HepG2 (cell line): ENCODE measurements around the gene STEAP1B. TPM values are rescaled to one million over a fixed set of nuclear protein-coding genes. Genes with fewer than 3 reads are reported as not detected.

ENCODE experiments used
- GABPB1 ChIP-seq: IDR thresholded peaks from 2 replicates; pipeline ENCODE4 v1.6.1; 2016; ENCODE audit warnings: mild to moderate bottlenecking, missing genetic modification reagents, moderate library complexity, missing compliant biosample characterization
- GATAD1 ChIP-seq: IDR thresholded peaks from 2 replicates; pipeline ENCODE4 v1.6.1; 2016; ENCODE audit warnings: missing genetic modification reagents, missing compliant biosample characterization
- HIVEP1 ChIP-seq: sonication (generic); formaldehyde crosslinking; IDR thresholded peaks from 2 replicates; pipeline ENCODE4 v1.4.0; 2020; ENCODE audit warnings: mild to moderate bottlenecking, missing genetic modification reagents
- IRX3 ChIP-seq: sonication (generic); formaldehyde crosslinking; IDR thresholded peaks from 2 replicates; pipeline ENCODE4 v1.8.1; 2023; ENCODE audit warnings: mild to moderate bottlenecking, low read depth, missing genetic modification reagents, borderline replicate concordance
- NFKBIZ ChIP-seq: IDR thresholded peaks from 2 replicates; pipeline ENCODE4 v1.6.1; 2018; ENCODE audit warnings: missing genetic modification reagents, missing compliant biosample characterization
- ZBTB3 ChIP-seq: sonication (generic); formaldehyde crosslinking; IDR thresholded peaks from 2 replicates; pipeline ENCODE4 v1.4.0; 2020; ENCODE audit warnings: low read depth, mild to moderate bottlenecking, moderate library complexity, missing genetic modification reagents, borderline replicate concordance
- ZC3H4 ChIP-seq: sonication (generic); formaldehyde crosslinking; IDR thresholded peaks from 2 replicates; pipeline ENCODE4 v1.4.0; 2020; ENCODE audit warnings: missing genetic modification reagents, borderline replicate concordance
- ZFP41 ChIP-seq: sonication (generic); formaldehyde crosslinking; IDR thresholded peaks from 2 replicates; pipeline ENCODE4 v1.4.0; 2020; ENCODE audit warnings: mild to moderate bottlenecking, missing genetic modification reagents, borderline replicate concordance
- ZKSCAN1 ChIP-seq: fragments of 150-350 bp; IDR thresholded peaks from 2 replicates; pipeline ENCODE4 v1.6.1; 2014; ENCODE audit warnings: low read length
- ZMYM4 ChIP-seq: sonication (generic); formaldehyde crosslinking; IDR thresholded peaks from 2 replicates; pipeline ENCODE4 v1.8.1; 2023; ENCODE audit warnings: mild to moderate bottlenecking, missing genetic modification reagents
- ZNF441 ChIP-seq: sonication (generic); formaldehyde crosslinking; IDR thresholded peaks from 2 replicates; pipeline ENCODE4 v1.7.0; 2021; ENCODE audit warnings: missing genetic modification reagents, borderline replicate concordance
- ZNF558 ChIP-seq: sonication (generic); formaldehyde crosslinking; IDR thresholded peaks from 2 replicates; pipeline ENCODE4 v1.9.0; 2022; ENCODE audit warnings: mild to moderate bottlenecking, missing genetic modification reagents, borderline replicate concordance
- ZNF562 ChIP-seq: sonication (generic); formaldehyde crosslinking; IDR thresholded peaks from 2 replicates; pipeline ENCODE4 v1.8.0; 2022; ENCODE audit warnings: missing genetic modification reagents, borderline replicate concordance
- ZNF619 ChIP-seq: sonication (generic); formaldehyde crosslinking; IDR thresholded peaks from 2 replicates; pipeline ENCODE4 v1.4.0; 2020; ENCODE audit warnings: mild to moderate bottlenecking, missing genetic modification reagents
- ZNF720 ChIP-seq: sonication (generic); formaldehyde crosslinking; IDR thresholded peaks from 2 replicates; pipeline ENCODE4 v1.4.0; 2020; ENCODE audit warnings: missing genetic modification reagents
- ZSCAN25 ChIP-seq: sonication (generic); formaldehyde crosslinking; IDR thresholded peaks from 2 replicates; pipeline ENCODE4 v1.8.0; 2022; ENCODE audit warnings: mild to moderate bottlenecking, missing genetic modification reagents
- polyA plus RNA-seq, 8 experiments: library from polyadenylated mRNA; depleted of rRNA in 3 of 8; stranded (reverse) in 7 of 8; unstranded in 1 of 8; fragments of >200 nt; fragmentation: Illumina TruSeq in 4 of 8; extraction: Trizol in 4 of 8; gene quantifications; 2 replicates each; pipeline versions ENCODE4 v1.2.1 to v1.2.3, GENCODE V29; 2011 to 2016; ENCODE audit warnings: low read depth in 4 of 8, missing spikeins in 1 of 8, mixed read lengths in 1 of 8; ENCODE audit not compliant: insufficient read depth in 1 of 8
- total RNA-seq, 5 experiments: library from RNA; depleted of rRNA; stranded (reverse); fragments of >200 nt; fragmentation: Illumina TruSeq; extraction: Trizol; gene quantifications; 2 replicates each; pipeline ENCODE4 v1.2.3, GENCODE V29; 2016; ENCODE audit warnings: low read depth in 1 of 5
- TF ChIP-seq, protein P1 (sequence below): sonication (generic); formaldehyde crosslinking; IDR thresholded peaks from 2 replicates; pipeline ENCODE4 v1.5.1; 2020; ENCODE audit warnings: mild to moderate bottlenecking, missing genetic modification reagents, moderate library complexity
- TF ChIP-seq, protein P2 (sequence below): sonication (generic); formaldehyde crosslinking; IDR thresholded peaks from 2 replicates; pipeline ENCODE4 v1.4.0; 2020; ENCODE audit warnings: mild to moderate bottlenecking, missing genetic modification reagents
- TF ChIP-seq, protein P3 (sequence below): sonication (generic); formaldehyde crosslinking; IDR thresholded peaks from 2 replicates; pipeline ENCODE4 v1.9.0; 2021; ENCODE audit warnings: missing genetic modification reagents, borderline replicate concordance
- TF ChIP-seq, protein P4 (sequence below): sonication (generic); formaldehyde crosslinking; IDR thresholded peaks from 2 replicates; pipeline ENCODE4 v1.4.0; 2020; ENCODE audit warnings: missing genetic modification reagents

STEAP1B gene
- total and polyA plus RNA-seq, 2 of the 13 experiments (the other 11 are each of a cell fraction or from before 2014, with no cell fraction given) = not detected

DNA sequence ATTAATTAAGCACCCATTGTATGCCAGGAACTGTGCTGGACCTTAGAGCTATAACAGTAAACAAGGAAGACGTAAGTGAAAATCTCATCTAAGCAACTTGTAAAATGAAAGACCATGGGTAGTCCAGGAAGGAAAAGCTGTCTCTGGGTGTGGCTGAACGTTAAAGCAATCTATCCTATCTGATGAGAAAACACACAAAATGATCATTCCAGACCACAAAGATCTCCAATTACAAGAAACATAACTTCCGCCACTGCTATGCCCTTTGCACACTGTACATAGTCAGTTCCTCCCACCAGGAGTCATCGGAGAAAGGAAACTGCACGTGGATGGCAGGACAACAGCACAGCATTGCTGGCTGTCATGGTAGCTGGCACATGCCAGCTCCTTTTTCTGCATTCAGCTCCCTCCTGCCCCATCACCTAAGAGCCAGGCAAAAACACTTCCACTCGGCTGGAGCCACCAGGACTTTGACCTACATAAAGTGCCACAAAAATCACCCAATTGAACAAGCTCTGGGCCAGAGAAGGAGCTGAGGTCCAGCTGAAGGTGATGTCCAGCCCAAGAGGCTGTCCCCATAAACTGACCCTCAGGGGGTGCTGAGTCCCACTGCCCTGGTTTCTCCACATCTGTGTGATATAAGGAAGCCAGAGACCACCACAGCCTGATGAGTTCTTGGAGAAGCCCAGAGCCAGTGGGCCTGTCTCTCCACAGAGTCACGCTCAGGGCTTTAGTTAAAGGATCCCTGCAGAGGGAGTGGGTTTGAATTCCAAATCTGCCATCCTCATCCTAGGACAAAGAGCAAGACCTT, 56.4 kb downstream of the STEAP1B start (continued):
- TF ChIP-seq, protein P1, sequence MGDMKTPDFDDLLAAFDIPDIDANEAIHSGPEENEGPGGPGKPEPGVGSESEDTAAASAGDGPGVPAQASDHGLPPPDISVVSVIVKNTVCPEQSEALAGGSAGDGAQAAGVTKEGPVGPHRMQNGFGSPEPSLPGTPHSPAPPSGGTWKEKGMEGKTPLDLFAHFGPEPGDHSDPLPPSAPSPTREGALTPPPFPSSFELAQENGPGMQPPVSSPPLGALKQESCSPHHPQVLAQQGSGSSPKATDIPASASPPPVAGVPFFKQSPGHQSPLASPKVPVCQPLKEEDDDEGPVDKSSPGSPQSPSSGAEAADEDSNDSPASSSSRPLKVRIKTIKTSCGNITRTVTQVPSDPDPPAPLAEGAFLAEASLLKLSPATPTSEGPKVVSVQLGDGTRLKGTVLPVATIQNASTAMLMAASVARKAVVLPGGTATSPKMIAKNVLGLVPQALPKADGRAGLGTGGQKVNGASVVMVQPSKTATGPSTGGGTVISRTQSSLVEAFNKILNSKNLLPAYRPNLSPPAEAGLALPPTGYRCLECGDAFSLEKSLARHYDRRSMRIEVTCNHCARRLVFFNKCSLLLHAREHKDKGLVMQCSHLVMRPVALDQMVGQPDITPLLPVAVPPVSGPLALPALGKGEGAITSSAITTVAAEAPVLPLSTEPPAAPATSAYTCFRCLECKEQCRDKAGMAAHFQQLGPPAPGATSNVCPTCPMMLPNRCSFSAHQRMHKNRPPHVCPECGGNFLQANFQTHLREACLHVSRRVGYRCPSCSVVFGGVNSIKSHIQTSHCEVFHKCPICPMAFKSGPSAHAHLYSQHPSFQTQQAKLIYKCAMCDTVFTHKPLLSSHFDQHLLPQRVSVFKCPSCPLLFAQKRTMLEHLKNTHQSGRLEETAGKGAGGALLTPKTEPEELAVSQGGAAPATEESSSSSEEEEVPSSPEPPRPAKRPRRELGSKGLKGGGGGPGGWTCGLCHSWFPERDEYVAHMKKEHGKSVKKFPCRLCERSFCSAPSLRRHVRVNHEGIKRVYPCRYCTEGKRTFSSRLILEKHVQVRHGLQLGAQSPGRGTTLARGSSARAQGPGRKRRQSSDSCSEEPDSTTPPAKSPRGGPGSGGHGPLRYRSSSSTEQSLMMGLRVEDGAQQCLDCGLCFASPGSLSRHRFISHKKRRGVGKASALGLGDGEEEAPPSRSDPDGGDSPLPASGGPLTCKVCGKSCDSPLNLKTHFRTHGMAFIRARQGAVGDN (CRISPR knock-in tag) = peak; percentile 94
- TF ChIP-seq ZNF562 (CRISPR knock-in tag) = no peak
- TF ChIP-seq ZC3H4 (CRISPR knock-in tag) = peak; percentile 93
- TF ChIP-seq GABPB1 (CRISPR knock-in tag) = peak; percentile 72
- no peak; the same call in 1 of the 2 replicates for TF ChIP-seq ZBTB3 (CRISPR knock-in tag)
- TF ChIP-seq ZNF558 = no peak
- TF ChIP-seq, protein P2, sequence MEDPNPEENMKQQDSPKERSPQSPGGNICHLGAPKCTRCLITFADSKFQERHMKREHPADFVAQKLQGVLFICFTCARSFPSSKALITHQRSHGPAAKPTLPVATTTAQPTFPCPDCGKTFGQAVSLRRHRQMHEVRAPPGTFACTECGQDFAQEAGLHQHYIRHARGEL = 0 out of 2 replicates have a peak, but pooled peaks have one; percentile 30
- no peak for TF ChIP-seq ZFP41
- peak; percentile 75 for TF ChIP-seq ZMYM4 (CRISPR knock-in tag)
- TF ChIP-seq ZKSCAN1 = no peak
- TF ChIP-seq IRX3 (CRISPR knock-in tag) = no peak
- TF ChIP-seq ZNF619 = no peak
- no peak; the same call in 1 of the 2 replicates for TF ChIP-seq GATAD1
- TF ChIP-seq NFKBIZ (CRISPR knock-in tag) = no peak
- TF ChIP-seq, protein P3, sequence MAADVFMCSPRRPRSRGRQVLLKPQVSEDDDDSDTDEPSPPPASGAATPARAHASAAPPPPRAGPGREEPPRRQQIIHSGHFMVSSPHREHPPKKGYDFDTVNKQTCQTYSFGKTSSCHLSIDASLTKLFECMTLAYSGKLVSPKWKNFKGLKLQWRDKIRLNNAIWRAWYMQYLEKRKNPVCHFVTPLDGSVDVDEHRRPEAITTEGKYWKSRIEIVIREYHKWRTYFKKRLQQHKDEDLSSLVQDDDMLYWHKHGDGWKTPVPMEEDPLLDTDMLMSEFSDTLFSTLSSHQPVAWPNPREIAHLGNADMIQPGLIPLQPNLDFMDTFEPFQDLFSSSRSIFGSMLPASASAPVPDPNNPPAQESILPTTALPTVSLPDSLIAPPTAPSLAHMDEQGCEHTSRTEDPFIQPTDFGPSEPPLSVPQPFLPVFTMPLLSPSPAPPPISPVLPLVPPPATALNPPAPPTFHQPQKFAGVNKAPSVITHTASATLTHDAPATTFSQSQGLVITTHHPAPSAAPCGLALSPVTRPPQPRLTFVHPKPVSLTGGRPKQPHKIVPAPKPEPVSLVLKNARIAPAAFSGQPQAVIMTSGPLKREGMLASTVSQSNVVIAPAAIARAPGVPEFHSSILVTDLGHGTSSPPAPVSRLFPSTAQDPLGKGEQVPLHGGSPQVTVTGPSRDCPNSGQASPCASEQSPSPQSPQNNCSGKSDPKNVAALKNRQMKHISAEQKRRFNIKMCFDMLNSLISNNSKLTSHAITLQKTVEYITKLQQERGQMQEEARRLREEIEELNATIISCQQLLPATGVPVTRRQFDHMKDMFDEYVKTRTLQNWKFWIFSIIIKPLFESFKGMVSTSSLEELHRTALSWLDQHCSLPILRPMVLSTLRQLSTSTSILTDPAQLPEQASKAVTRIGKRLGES (CRISPR knock-in tag) = peak; percentile 59; the same call in 1 of the 2 replicates
- TF ChIP-seq HIVEP1 (CRISPR knock-in tag) = no peak
- TF ChIP-seq ZNF720 (CRISPR knock-in tag) = no peak
- TF ChIP-seq, protein P4, sequence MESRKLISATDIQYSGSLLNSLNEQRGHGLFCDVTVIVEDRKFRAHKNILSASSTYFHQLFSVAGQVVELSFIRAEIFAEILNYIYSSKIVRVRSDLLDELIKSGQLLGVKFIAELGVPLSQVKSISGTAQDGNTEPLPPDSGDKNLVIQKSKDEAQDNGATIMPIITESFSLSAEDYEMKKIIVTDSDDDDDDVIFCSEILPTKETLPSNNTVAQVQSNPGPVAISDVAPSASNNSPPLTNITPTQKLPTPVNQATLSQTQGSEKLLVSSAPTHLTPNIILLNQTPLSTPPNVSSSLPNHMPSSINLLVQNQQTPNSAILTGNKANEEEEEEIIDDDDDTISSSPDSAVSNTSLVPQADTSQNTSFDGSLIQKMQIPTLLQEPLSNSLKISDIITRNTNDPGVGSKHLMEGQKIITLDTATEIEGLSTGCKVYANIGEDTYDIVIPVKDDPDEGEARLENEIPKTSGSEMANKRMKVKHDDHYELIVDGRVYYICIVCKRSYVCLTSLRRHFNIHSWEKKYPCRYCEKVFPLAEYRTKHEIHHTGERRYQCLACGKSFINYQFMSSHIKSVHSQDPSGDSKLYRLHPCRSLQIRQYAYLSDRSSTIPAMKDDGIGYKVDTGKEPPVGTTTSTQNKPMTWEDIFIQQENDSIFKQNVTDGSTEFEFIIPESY (CRISPR knock-in tag) = peak; percentile 72
- TF ChIP-seq ZSCAN25 (CRISPR knock-in tag) = no peak
- TF ChIP-seq ZNF441 = peak; percentile 59; the same call in 1 of the 2 replicates
